GM23248 (cell line): ENCODE results near the gene DNAJC1. TPM values are rescaled to one million over a fixed set of nuclear protein-coding genes. Genes with fewer than 3 reads are reported as not detected.

Source experiments
- DNase-seq: peaks from one replicate; pipeline ENCODE4 v3.0.0-alpha.2; 2015
- H2AFZ ChIP-seq: fragments of 200-600 bp; sonication (generic); 2 replicates; pipeline ENCODE4 v1.6.1; 2016; ENCODE audit warnings: antibody characterized with exemption
- H3F3A ChIP-seq: fragments of 200-600 bp; sonication (generic); 2 replicates; pipeline ENCODE4 v1.6.1; 2016; ENCODE audit warnings: mild to moderate bottlenecking, antibody characterized with exemption, mixed run types; ENCODE audit not compliant: insufficient read depth
- H3K27ac ChIP-seq: fragments of 200-600 bp; sonication (generic); 2 replicates; pipeline ENCODE4 v1.5.1; 2016; ENCODE audit warnings: mild to moderate bottlenecking
- H3K27me3 ChIP-seq: fragments of 200-600 bp; sonication (generic); replicated peaks from 2 replicates; pipeline ENCODE4 v1.6.1; 2016; ENCODE audit warnings: mild to moderate bottlenecking; ENCODE audit not compliant: insufficient read depth
- H3K36me3 ChIP-seq: fragments of 200-600 bp; sonication (generic); 2 replicates; pipeline ENCODE4 v1.6.1; 2016; ENCODE audit warnings: low read depth, mild to moderate bottlenecking
- H3K4me1 ChIP-seq: fragments of 200-600 bp; sonication (generic); 2 replicates; pipeline ENCODE4 v1.6.1; 2016; ENCODE audit warnings: mild to moderate bottlenecking; ENCODE audit not compliant: insufficient read depth
- H3K4me2 ChIP-seq: fragments of 200-600 bp; sonication (generic); one replicate; pipeline ENCODE4 v1.6.1; 2016; ENCODE audit warnings: mild to moderate bottlenecking; ENCODE audit not compliant: unreplicated experiment
- H3K4me3 ChIP-seq: fragments of 200-600 bp; sonication (generic); 2 replicates; pipeline ENCODE4 v1.5.1; 2016; ENCODE audit warnings: mild to moderate bottlenecking
- H3K79me2 ChIP-seq: fragments of 200-600 bp; sonication (generic); 2 replicates; pipeline ENCODE4 v1.6.1; 2016; ENCODE audit warnings: mild to moderate bottlenecking; ENCODE audit not compliant: insufficient read depth
- H3K9ac ChIP-seq: fragments of 200-600 bp; sonication (generic); 2 replicates; pipeline ENCODE4 v1.6.1; 2016; ENCODE audit warnings: mild to moderate bottlenecking
- H3K9me2 ChIP-seq: fragments of 200-600 bp; sonication (generic); 2 replicates; pipeline ENCODE4 v1.6.1; 2016; ENCODE audit warnings: mixed run types, mild to moderate bottlenecking, moderate library complexity; ENCODE audit not compliant: insufficient read depth
- H3K9me3 ChIP-seq: fragments of 200-600 bp; sonication (generic); one replicate; pipeline ENCODE4 v1.6.1; 2017; ENCODE audit warnings: low read depth
- H4K20me1 ChIP-seq: fragments of 200-600 bp; sonication (generic); 2 replicates; pipeline ENCODE4 v1.6.0; 2016; ENCODE audit not compliant: insufficient read depth
- EZH2 ChIP-seq: fragments of 200-600 bp; sonication (generic); IDR thresholded peaks from 2 replicates; pipeline ENCODE4 v1.6.1; 2018; ENCODE audit warnings: antibody characterized with exemption, mild to moderate bottlenecking; ENCODE audit not compliant: insufficient read depth, poor library complexity, severe bottlenecking
- EZH2phosphoT487 ChIP-seq: fragments of 200-600 bp; sonication (generic); IDR thresholded peaks from 2 replicates; pipeline ENCODE4 v1.6.1; 2018; ENCODE audit warnings: antibody characterized with exemption, moderate library complexity, mild to moderate bottlenecking, low read depth; ENCODE audit not compliant: insufficient read depth
- WGBS, 2 experiments: methylation state at CpG; one replicate each; pipeline ENCODE4 v1.1.6; 2015 to 2017; ENCODE audit warnings: low lambda C conversion rate in 2 of 2, low coverage in 1 of 2; ENCODE audit errors: missing lambda C conversion rate in 2 of 2; 5-methylcytosine and 5-hydroxymethylcytosine counted together
- in situ Hi-C: fragments of 300-500 bp; cut with MboI; formaldehyde crosslinking; loops from 2 replicates; pipeline ENCODE4 v1.15.0; 2020
- polyA plus RNA-seq: library from polyadenylated mRNA; unstranded; fragments of >200 nt; fragmentation: Nextera tagmentation; extraction: Ambion mirVana; gene quantifications from 2 replicates; pipeline ENCODE4 v1.2.1, GENCODE V29; 2016
- total RNA-seq: library from RNA; depleted of rRNA; stranded (reverse); fragments of >200 nt; shearing (Covaris generic); gene quantifications from 2 replicates; pipeline ENCODE4 v1.2.3, GENCODE V29; 2014

The DNAJC1 gene
- total and polyA plus RNA-seq, 2 experiments from 2014 or later, result 50.9 to 63.9 TPM

GRCh38 chr10:22029445-22030236 lies 26.1 kb upstream of the DNAJC1 start:
- Histone ChIP-seq H3K4me2 (no peak overlapping the region), H4K20me1 (no peaks in the 10 kb centered on the region), H3K9ac (no peak overlapping the region), H3K9me3 (no peaks in the 10 kb centered on the region), H3K27ac (no peak overlapping the region), H3K27me3 (no peaks in the 10 kb centered on the region), H3K36me3 (no peaks in the 10 kb centered on the region), H3K79me2 (no peaks in the 10 kb centered on the region), H3K9me2 (no peaks in the 10 kb centered on the region), H3K4me3 (no peak overlapping the region), H3F3A (no peaks in the 10 kb centered on the region), H3K4me1 (no peaks in the 10 kb centered on the region), H2AFZ (no peak overlapping the region)
- no peak for TF ChIP-seq EZH2
- no peak for TF ChIP-seq EZH2phosphoT487
- WGBS, 2 experiments, result 55 to 56% methylated on average over 12 of the region's 12 CpGs
- no peak for DNase-seq
- in situ Hi-C loops, result no loop called here

DNA sequence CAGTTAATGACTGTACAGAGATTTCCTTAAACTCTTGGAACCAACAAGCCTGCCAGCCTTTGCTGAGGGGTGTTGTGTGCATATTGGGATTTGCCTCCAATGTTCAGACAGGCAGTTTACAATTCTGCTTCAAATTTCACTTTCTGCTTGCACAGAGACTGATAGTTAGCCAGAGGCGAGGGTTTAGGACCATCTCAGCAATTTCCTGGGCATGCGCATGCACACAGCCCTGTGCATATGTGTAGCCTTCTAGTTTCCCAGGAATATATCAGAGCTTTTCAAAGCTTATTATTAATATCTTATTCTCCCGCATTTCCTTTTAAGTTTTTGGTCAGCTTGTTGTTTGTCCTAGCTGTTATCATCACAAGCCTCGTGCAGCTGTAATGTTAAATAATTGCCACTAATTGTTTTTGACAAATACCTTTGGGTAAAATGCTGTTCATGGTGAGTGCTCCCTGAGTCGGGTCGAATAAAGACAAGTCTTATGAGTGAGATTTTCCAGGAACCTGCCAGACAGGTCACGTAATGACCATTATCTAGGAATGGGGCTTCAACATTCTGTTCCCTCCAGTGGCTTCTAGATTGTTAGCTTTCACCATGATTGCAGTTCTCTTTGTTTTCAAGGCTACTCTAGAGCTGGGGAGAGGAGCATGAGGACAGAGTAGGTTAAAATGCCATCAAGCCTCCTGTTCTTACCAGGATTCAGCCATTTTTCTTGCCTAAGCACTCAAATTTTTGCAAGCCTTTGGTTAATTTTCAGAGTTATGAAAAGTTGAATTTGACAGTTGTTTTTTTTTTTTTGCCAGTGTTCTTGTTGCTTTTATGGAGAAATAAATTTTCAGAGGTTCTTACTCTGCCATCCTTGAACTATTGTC lies 24.1 kb upstream of the DNAJC1 start:
- H3K4me2 ChIP-seq, result no peak overlapping the region
- no peaks in the 10 kb centered on the region for H3K9me3 ChIP-seq
- H4K20me1 ChIP-seq, result no peaks in the 10 kb centered on the region
- WGBS, 2 experiments, result 57 to 61% methylated on average over 7 of the region's 7 CpGs
- no peaks in the 10 kb centered on the region for H3K36me3 ChIP-seq
- in situ Hi-C loops, result no loop called here
- TF ChIP-seq EZH2 (no peak), EZH2phosphoT487 (no peak)
- H3F3A ChIP-seq, result no peaks in the 10 kb centered on the region
- no peak overlapping the region for H3K4me3 ChIP-seq
- DNase-seq, result no peak
- H3K27ac ChIP-seq, result no peak overlapping the region
- H3K79me2 ChIP-seq, result no peaks in the 10 kb centered on the region
- no peaks in the 10 kb centered on the region for H3K4me1 ChIP-seq
- no peaks in the 10 kb centered on the region for H3K9me2 ChIP-seq
- no peak overlapping the region for H3K9ac ChIP-seq
- no peaks in the 10 kb centered on the region for H3K27me3 ChIP-seq
- H2AFZ ChIP-seq, result no peak overlapping the region

- TF ChIP-seq EZH2, result no peak
- Histone ChIP-seq H3K9ac (no peak overlapping the region), H3F3A (no peaks in the 10 kb centered on the region), H3K79me2 (no peaks in the 10 kb centered on the region), H3K9me3 (no peaks in the 10 kb centered on the region), H3K27me3 (no peaks in the 10 kb centered on the region), H3K36me3 (no peaks in the 10 kb centered on the region), H3K4me2 (no peak overlapping the region), H3K4me1 (no peaks in the 10 kb centered on the region), H4K20me1 (no peaks in the 10 kb centered on the region), H3K9me2 (no peaks in the 10 kb centered on the region), H3K4me3 (no peak overlapping the region), H2AFZ (no peak overlapping the region), H3K27ac (no peak overlapping the region)
- WGBS, 2 experiments, result 24 to 28% methylated on average over 1 of the region's 1 CpG
- DNase-seq, result no peak
- in situ Hi-C loops, result no loop called here
These were observed 22.8 kb upstream of the DNAJC1 start for GRCh38 chr10:22026287-22026686.

DNA sequence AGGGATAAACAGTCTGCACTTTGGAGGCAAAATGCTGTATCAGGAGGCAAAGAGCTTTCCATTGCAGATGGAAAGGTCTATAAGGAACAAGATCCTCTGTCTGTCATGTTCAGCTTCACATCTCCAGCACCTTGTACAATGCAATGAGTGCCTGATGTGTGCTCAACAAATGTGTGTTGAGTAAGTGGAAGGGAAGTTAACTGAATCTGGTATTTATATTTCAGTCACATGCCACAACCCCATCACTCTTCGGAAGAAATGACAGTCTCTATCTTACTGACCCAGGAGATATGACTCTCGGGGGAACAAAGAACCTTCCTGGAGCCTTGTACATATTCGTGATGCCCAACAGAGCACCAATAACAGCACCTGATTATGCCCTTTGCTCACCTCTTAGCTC lies 20.0 kb upstream of the DNAJC1 start:
- no peaks in the 10 kb centered on the region for H3K36me3 ChIP-seq
- H3K4me2 ChIP-seq, result no peak overlapping the region
- WGBS, 2 experiments, result 26 to 29% methylated on average over 3 of the region's 3 CpGs

More for the DNA sequence above, 20.0 kb upstream of the DNAJC1 start:
- no peak overlapping the region for H3K27ac ChIP-seq
- TF ChIP-seq EZH2 (no peak), EZH2phosphoT487 (no peak)
- no peaks in the 10 kb centered on the region for H3K79me2 ChIP-seq
- H3K27me3 ChIP-seq, result no peaks in the 10 kb centered on the region
- no peaks in the 10 kb centered on the region for H3K9me3 ChIP-seq
- in situ Hi-C loops, result loop anchor here (25.0 kb wide), 1 partner anchor 539 kb away; no protein-coding TSS in a partner anchor
- H3K4me3 ChIP-seq, result no peak overlapping the region
- no peaks in the 10 kb centered on the region for H4K20me1 ChIP-seq
- H3K9ac ChIP-seq, result no peak overlapping the region
- H2AFZ ChIP-seq, result no peak overlapping the region
- no peak for DNase-seq
- no peaks in the 10 kb centered on the region for H3F3A ChIP-seq
- H3K4me1 ChIP-seq, result no peaks in the 10 kb centered on the region
- H3K9me2 ChIP-seq, result no peaks in the 10 kb centered on the region
